Measurements from ENCODE around the gene WDR86. TPM values are rescaled to one million over a fixed set of nuclear protein-coding genes. Genes with fewer than 3 reads are reported as not detected.

WDR86 gene
- total RNA-seq, 6 donors from 2014 or later, result 1.1 to 17.4 (median 3.9) TPM

DNA sequence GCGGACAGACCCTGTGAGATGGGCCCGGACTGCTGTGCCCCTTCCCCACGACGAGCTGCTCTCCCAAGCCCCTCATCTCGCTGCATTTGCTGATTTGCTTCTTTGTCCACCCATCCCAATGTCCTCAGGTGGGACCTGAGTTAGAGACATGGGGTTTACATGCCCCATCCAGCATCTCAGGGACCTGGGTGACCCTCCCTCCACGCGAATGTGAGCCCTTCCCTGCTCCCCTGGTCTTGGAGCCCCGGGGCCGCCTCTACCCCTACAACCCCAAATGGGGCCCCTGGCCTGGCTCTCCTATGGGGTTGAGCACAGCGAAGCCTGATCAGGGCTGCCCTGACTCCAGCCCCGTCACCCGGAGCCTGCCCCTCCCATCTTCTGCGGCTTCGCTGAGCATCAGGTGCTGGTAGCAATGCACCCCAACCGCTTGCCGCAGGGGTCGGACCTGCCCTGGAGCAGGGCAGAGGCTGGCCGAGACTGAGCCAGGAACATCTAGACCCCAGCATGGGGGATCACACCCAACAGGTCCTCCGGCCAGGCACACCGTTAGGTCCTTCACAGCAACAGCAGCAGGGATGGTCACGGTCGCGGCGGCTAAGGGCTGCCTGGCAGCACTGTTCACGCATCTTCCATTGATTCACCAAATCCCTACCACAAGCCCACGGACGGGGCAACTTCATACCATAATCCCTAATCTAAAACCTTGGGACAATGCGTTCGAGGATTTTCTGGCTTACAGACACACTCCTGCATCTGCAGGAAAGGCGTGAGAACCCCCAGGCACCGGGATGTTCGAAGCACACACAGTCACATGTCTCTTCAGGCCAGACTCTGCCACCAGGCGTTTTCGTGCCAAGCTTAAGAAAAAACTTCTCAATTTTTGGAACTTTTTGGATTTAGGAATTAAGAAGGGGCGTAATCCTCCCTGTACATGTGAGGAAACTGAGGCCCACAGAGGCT, 15.5 kb downstream of the WDR86 start:
- peak in 1 of 2 donors; percentile 78 for DNase-seq

DNA sequence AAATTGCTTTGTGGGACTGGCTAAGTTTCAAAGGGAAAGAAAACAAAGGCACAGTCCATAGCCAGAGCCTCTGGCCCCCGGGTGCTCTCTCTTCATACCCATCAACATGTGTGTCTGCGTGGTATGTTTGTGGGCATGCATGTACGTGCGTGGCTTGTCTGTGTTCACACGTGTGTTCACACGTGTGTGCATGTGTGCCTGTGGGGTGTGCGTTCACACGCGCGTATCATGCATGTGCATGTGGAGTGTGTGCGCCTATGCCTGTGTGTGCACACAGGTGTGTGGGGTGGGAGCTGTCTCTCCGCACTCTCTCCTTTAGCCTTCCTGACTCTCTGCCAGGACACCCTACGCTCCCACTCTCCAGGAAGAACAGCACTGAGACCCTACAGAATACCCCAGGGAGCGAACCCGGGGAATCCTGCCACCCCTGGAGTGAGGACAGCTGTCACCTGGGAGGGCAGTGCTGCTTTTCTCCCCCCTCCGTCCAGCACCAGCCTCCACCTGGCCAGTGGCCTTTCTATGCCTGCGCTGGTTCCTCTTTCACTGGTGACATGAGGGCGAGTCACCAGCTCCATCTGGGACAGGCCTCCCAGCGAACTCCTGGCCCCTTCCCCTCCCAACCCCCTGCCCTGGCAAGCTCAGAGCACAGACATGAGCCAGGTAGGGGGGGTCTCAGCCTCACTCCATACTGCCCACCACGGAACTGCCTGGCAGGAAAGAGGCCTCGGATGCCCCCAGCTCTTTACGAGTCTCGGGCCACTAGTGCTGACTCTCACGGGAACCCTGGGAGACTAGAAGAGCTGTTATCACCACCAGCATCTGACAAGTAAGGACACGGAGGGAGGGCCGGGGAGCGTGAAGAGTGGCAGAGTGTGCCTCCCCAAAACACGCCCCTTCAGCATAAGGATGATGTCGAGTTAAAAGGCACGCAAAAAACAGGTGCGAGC, 16.5 kb downstream of the WDR86 start:
- no peak for DNase-seq
- no peak overlapping the region for H3K4me3 ChIP-seq
- H3K27me3 ChIP-seq, result no peaks in the 10 kb centered on the region
- 75 to 78% methylated on average over 23 to 31 of the region's 31 CpGs for WGBS, 2 donors
- no peak for ATAC-seq (ENCODE audit: low FRiP score in 2 of 2)
- no peaks in the 10 kb centered on the region for H3K36me3 ChIP-seq
- no peaks in the 10 kb centered on the region for H3K9me3 ChIP-seq
- peaks cover 0 to 10% (median 0%) of the 10 kb centered on the region in 4 donors for H3K4me1 ChIP-seq
- no peak overlapping the region for H3K27ac ChIP-seq
- no peak for TF ChIP-seq POLR2AphosphoS5 (IDR thresholded peaks at IDR 0.05)
- no peak for TF ChIP-seq EP300 (IDR thresholded peaks at IDR 0.05)
- TF ChIP-seq POLR2A (IDR thresholded peaks at IDR 0.05), result no peak
- TF ChIP-seq, protein P1, sequence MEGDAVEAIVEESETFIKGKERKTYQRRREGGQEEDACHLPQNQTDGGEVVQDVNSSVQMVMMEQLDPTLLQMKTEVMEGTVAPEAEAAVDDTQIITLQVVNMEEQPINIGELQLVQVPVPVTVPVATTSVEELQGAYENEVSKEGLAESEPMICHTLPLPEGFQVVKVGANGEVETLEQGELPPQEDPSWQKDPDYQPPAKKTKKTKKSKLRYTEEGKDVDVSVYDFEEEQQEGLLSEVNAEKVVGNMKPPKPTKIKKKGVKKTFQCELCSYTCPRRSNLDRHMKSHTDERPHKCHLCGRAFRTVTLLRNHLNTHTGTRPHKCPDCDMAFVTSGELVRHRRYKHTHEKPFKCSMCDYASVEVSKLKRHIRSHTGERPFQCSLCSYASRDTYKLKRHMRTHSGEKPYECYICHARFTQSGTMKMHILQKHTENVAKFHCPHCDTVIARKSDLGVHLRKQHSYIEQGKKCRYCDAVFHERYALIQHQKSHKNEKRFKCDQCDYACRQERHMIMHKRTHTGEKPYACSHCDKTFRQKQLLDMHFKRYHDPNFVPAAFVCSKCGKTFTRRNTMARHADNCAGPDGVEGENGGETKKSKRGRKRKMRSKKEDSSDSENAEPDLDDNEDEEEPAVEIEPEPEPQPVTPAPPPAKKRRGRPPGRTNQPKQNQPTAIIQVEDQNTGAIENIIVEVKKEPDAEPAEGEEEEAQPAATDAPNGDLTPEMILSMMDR (IDR thresholded peaks at IDR 0.05), result no peak

More for the DNA sequence above, 15.5 kb downstream of the WDR86 start:
- ATAC-seq (ENCODE audit: low FRiP score in 2 of 2), result no peak
- H3K4me3 ChIP-seq, result no peak overlapping the region
- H3K27me3 ChIP-seq, result no peaks in the 10 kb centered on the region
- no peaks in the 10 kb centered on the region for H3K9me3 ChIP-seq
- no peak overlapping the region for H3K27ac ChIP-seq
- WGBS, 2 donors, result 92 to 93% methylated on average over 32 to 35 of the region's 35 CpGs
- H3K4me1 ChIP-seq, result peaks cover 0 to 10% (median 0%) of the 10 kb centered on the region in 4 donors
- TF ChIP-seq, protein P1 (IDR thresholded peaks at IDR 0.05), result no peak
- TF ChIP-seq EP300 (IDR thresholded peaks at IDR 0.05) (no peak), POLR2A (IDR thresholded peaks at IDR 0.05) (no peak), POLR2AphosphoS5 (IDR thresholded peaks at IDR 0.05) (no peak)
- no peaks in the 10 kb centered on the region for H3K36me3 ChIP-seq

DNA sequence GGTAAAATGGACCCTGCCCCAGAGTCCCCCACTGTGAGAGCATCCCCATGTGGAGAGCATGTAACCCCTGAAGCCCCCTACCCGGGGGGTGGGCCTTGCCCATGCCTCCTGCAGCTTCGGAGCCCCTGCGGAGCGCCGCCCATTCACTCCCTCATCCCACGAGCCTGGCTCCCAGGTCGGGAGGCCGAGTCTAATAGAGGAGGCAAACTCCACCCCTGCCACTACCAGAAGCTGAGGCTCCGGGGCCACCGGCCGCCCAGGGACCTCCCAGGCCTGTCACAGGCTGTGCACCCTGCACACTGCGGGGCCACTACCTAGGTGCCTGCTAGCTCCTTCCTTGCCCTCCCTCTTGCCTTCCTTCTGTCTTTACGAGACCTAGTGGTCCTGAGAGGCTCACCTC, 17.4 kb downstream of the WDR86 start:
- no peaks in the 10 kb centered on the region for H3K36me3 ChIP-seq
- DNase-seq, result peak in 1 of 2 donors; percentile 80
- H3K4me1 ChIP-seq, result peaks cover 0 to 10% (median 0%) of the 10 kb centered on the region in 4 donors
- no peak overlapping the region for H3K27ac ChIP-seq
- H3K9me3 ChIP-seq, result no peaks in the 10 kb centered on the region
- 93 to 100% methylated on average over 1 to 13 of the region's 13 CpGs for WGBS, 2 donors
- no peak for TF ChIP-seq POLR2AphosphoS5 (IDR thresholded peaks at IDR 0.05)
- no peak for TF ChIP-seq POLR2A (IDR thresholded peaks at IDR 0.05)
- TF ChIP-seq, protein P1 (IDR thresholded peaks at IDR 0.05), result no peak
- TF ChIP-seq EP300 (IDR thresholded peaks at IDR 0.05), result no peak
- no peak overlapping the region for H3K4me3 ChIP-seq
- ATAC-seq (ENCODE audit: low FRiP score in 2 of 2), result no peak
- H3K27me3 ChIP-seq, result no peaks in the 10 kb centered on the region

DNA sequence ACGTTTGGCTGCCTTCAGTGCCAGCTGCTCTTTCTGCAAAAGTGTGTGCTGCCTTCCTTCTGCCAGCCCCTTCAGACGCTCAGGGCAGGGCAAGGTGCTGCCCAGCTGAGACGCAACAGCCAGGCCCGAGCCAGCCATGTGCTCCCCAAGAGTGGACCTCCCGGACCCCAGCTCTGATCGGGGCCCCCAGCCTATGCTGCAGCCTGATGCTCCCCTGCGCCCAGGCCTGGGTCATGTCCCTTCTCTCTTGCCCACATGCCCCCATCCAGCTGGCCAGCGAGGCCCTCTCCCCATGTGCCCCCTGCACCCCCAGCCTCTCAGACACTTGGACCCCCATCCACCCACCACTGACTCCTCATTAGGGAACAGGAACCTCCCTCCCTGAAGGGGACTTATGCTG, 17.8 kb downstream of the WDR86 start:
- 92 to 93% methylated on average over 2 to 8 of the region's 8 CpGs for WGBS, 2 donors
- Histone ChIP-seq H3K4me3 (no peak overlapping the region), H3K27ac (no peak overlapping the region), H3K4me1 (peaks cover 0 to 10% (median 0%) of the 10 kb centered on the region in 4 donors), H3K27me3 (no peaks in the 10 kb centered on the region), H3K36me3 (no peaks in the 10 kb centered on the region), H3K9me3 (no peaks in the 10 kb centered on the region)
- no peak for ATAC-seq (ENCODE audit: low FRiP score in 2 of 2)
- no peak for TF ChIP-seq EP300 (IDR thresholded peaks at IDR 0.05)
- TF ChIP-seq, protein P1 (IDR thresholded peaks at IDR 0.05), result no peak
- TF ChIP-seq POLR2A (IDR thresholded peaks at IDR 0.05), result no peak
- TF ChIP-seq POLR2AphosphoS5 (IDR thresholded peaks at IDR 0.05), result no peak
- no peak for DNase-seq

Measured in upper lobe of left lung (tissue), 6 donors.